ENCODE measurements around the gene TRAPPC3.
"Not testable (repeated sequence)": the region's sequence is repeated elsewhere in the genome, so short reads cannot be mapped to it uniquely, and the experiment has no call there.

TRAPPC3 gene

DNA sequence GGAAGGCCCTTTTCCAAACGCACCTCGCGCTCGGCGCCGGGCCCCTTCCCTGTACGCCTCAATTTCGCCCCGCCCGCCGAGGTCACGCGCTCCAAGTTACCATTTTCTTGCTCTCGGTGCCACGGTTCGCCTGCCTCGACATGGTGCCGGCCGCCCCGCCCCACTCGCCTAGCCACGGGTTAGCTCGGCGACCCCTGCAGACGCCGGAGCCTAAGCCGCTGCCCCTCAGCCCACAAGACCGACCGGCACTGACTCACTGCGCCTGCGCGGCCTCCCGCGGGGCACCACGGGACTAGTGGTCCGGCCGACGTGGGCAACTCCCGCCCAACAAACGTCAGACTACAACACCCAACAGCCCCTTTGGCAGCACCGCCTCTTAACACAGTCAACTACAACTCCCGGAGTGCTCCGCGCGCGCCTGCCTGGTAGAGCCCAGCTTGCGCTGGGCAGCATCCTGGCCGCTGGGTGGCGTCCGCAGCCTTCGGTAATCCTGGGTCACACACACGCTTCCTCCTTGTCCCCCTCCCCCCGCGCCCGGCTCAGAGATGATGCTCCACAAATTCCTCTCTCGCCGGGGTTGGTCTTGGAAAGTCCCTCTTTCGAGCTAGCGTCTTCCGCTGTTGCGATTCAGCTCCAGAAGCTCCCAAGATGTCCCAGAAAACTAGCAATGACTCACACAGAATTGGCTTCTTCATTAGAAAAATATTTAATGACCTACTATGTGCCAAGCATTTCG, at the start of gene TRAPPC3:
TSS of gene TRAPPC3 (minus strand) at position 250 of the 736 bp plus-strand sequence. CDS start at position 142, 108 bp downstream.
- DNase-seq (ENCODE audit: low read depth in 2 of 2, low spot score in 1 of 2): peak; percentile 96 to 100

DNA sequence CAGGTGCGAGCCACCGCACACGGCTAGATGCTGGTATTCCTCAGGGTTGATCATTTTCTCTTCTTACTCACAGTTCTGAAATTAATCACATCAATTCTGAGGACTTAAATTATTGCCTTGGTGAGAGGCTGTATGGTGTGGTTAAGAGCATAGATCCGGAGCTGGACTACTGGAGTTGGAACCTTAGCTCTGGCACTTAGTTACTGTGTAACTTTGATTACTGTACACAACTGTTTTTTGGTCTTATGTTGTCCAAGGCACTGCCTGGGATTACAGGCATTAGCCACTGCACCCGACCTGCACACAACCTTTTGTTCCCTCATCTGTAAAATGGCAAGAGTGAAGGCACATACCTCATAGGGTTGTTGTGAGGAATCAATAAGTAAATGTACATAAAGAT, 49.4 kb upstream of the TRAPPC3 start:
- no peak for DNase-seq (ENCODE audit: low read depth in 2 of 2, low spot score in 1 of 2)

DNA sequence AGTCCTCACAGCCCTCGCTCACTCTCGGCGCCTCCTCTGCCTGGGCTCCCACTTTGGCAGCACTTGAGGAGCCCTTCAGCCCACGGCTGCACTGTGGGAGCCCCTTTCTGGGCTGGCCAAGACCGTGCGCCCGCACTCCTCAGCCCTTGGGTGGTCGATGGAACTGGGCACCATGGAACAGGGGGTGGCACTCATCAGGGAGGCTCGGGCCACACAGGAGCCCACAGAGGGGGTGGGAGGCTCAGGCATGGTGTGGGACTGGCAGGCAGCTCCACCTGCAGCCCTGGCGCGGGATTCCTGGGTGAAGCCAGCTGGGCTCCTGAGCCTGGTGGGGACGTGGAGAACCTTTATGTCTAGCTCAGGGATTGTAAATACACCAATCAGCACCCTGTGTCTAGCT, 47.5 kb upstream of the TRAPPC3 start:
- not testable (repeated sequence) for DNase-seq (ENCODE audit: low read depth in 2 of 2, low spot score in 1 of 2)

DNA sequence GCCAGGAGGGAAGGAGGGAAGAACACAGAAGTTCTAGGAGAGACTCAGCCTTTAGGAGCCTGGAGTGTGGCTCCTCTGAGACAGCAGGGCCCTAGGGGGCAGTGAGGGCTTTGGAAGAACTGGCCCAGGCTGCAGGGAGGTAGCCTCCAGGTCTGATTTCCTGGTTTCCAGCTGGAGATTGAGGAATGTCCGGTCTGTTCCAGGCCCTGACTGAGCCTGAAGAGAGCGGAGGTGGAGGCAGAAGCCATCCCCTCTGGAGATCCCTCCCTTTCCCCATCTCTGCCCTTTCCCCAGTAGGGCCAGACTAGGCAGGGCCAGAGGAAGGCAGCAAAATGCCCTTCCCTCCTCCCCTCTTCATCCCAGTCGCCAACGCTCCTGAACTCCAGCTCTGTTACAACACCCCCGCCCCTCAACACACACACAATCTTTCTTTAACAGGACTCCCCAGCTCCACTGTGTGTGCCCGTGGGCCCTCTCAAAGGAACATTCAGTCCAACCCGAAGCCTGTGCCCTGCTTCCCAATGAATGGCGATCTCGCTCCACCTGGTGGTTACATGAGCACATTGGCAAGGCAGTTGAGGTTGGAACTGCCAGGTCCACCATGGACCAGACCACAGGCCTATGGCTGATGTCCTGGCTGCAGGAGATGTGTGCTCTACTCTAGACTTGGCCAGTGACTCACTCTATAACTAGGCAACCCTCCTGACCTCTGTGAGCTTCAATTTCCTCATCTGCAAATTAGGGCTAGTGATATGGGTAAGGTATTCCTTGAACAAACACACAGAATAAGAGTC, 38.7 kb upstream of the TRAPPC3 start:
- DNase-seq (ENCODE audit: low read depth in 2 of 2, low spot score in 1 of 2): peak; percentile 53 to 57

DNA sequence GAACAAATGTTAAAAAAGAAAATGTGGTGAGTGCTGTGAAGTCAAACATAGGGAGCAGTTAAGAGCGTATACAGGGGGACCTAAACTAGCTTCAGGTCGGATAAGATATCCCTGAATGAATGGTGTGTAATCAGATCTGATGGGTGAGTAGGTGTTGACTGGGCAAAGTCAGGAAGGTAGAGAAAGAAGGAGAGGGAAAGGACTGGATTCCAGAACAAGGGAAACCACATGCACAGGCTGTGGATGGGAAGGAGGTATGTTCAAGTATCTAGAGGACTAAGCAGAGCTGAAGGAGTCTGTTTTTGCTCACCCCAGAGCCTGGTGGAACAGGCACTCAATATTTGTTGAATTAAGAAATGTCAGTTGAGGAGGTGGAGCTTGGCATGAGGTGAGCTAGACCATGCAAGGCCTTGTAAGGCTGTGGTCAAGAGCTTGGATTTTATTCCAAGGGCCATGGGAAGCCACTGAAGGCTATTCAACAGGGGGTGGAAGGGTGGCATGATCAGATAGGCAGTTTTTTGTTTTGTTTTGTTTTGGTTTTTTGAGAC, 34.1 kb upstream of the TRAPPC3 start:
- DNase-seq (ENCODE audit: low read depth in 2 of 2, low spot score in 1 of 2): no peak

DNA sequence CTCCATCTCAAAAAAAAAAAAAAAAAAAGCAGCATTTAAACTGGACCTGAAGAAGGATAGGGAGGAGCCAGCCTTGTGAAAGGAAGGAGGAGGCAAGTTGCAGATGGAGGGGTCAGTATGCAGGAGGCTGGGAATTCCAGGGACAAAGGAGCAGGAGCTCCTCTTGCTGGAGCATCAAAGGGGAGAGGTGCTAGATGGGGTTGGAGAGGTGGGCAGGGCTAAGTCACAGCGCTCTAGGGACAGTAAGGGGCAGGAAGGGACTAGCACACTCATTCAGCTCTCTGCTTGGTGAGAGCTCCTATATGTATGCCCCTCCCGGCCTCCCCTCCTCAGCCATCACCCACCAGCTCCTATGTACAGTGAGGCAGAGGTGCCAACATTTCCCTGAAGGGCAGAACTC, 33.4 kb upstream of the TRAPPC3 start:
- DNase-seq (ENCODE audit: low read depth in 2 of 2, low spot score in 1 of 2): no peak

DNA sequence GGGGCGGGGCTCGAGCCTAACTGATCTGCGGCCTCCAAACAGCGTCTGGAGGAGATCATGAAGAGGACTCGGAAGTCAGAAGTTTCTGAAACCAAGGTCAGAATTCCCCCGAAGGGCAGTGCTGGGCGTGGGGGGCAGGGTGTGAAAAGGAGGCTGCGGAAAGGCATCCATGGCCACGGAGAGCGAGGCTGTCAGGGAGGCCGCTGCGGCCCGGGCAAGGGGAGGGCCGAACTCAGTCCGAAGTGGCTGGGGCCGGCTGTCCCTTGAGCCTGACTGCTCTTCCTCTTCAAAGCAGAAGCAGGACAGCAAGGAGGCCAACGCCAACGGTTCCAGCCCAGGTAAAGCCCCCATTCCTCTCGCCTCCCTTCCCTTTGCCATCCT, 29.9 kb upstream of the TRAPPC3 start:
- no peak for DNase-seq (ENCODE audit: low read depth in 2 of 2, low spot score in 1 of 2)

DNA sequence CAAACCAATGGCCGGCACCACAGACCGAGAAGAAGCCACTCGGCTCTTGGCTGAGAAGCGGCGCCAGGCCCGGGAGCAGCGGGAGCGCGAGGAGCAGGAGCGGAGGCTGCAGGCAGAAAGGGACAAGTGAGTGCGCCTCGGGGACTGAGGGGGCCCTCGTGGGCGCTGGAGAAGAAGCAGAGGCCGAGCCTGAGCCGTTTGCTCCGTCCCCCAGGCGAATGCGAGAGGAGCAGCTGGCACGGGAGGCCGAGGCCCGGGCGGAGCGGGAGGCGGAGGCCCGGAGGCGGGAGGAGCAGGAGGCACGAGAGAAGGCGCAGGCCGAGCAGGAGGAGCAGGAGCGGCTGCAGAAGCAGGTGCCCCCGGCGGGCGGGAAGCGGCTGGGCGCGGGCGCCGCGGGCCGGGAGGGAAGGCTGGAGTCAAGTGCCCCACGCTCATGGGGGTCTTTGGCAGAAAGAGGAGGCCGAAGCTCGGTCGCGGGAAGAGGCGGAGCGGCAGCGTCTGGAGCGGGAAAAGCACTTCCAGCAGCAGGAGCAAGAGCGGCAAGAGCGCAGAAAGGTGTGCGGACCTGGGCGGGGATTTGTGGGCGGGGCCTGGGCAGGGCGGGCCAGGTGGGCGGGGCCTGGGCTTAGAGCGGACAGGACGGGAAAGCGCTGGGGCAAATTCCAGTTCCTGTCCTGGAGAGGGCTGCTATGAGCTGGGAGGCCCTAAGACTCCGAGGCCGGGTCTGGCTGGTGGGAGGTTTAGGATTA, 29.4 kb upstream of the TRAPPC3 start:
- no peak for DNase-seq (ENCODE audit: low read depth in 2 of 2, low spot score in 1 of 2)

DNA sequence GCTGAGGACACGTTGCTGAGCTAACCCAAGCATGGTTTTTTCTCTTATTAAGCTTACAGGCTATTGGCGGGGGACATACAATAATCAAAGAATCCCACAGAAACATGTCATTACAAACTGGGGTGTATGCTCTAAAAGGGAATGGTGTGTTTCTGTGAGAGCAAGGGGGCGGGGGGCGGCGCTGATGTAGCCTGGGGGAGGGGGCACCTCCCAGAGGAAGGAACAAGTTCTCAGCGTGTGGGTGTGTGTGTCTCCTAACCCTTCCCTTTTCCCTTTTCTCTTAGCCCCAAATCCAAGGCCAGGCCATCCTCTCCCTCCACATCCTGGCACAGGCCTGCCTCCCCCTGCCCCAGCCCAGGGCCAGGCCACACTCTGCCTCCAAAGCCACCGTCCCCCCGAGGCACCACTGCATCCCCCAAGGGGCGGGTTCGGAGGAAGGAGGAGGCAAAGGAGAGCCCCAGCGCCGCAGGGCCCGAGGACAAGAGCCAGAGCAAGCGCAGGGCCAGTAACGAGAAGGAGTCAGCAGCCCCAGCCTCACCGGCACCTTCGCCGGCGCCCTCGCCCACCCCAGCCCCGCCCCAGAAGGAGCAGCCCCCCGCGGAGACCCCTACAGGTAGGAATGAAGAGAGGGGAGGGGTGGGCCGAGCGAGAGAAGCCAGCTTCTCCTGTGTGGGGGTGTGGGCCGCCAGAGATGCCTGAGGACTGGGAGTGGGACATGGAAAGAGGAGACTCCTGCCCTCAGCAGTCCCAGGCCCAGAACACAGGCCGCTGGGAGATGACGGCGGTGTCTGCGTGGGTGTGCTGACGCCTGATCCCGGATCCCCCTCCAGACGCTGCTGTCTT, 28.5 kb upstream of the TRAPPC3 start:
- no peak for DNase-seq (ENCODE audit: low read depth in 2 of 2, low spot score in 1 of 2)

DNA sequence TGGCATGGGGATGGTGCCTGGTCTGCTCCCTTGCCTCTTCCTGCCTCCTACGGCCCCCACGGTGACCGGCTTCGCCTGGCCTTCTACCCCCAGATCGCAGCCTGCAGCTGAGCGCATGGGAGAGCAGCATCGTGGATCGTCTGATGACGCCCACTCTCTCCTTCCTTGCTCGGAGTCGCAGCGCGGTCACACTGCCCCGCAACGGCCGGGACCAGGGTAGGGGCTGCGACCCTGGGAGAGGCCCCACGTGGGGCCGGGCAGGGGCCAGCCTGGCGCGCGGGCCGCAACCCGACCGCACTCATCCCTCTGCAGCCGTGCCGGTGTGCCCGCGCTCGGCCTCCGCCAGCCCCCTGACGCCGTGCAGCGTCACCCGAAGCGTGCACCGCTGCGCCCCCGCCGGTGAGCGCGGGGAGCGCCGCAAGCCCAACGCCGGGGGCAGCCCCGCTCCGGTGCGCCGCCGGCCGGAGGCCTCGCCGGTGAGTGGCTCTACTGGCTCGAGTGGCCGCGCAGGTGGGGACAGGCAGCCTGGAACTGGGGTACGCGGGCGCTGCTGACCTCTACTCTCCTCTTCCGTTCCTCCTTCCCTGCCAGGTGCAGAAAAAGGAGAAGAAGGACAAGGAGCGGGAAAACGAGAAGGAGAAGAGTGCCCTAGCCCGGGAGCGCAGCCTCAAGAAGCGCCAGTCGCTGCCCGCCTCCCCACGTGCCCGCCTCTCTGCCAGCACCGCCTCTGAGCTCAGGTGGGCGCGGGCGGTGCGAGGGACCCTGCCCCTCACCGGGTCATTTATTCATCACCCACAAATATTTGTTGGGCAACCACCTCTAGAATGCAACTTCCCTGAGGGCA, 27.0 kb upstream of the TRAPPC3 start:
- DNase-seq (ENCODE audit: low read depth in 2 of 2, low spot score in 1 of 2): no peak

DNA sequence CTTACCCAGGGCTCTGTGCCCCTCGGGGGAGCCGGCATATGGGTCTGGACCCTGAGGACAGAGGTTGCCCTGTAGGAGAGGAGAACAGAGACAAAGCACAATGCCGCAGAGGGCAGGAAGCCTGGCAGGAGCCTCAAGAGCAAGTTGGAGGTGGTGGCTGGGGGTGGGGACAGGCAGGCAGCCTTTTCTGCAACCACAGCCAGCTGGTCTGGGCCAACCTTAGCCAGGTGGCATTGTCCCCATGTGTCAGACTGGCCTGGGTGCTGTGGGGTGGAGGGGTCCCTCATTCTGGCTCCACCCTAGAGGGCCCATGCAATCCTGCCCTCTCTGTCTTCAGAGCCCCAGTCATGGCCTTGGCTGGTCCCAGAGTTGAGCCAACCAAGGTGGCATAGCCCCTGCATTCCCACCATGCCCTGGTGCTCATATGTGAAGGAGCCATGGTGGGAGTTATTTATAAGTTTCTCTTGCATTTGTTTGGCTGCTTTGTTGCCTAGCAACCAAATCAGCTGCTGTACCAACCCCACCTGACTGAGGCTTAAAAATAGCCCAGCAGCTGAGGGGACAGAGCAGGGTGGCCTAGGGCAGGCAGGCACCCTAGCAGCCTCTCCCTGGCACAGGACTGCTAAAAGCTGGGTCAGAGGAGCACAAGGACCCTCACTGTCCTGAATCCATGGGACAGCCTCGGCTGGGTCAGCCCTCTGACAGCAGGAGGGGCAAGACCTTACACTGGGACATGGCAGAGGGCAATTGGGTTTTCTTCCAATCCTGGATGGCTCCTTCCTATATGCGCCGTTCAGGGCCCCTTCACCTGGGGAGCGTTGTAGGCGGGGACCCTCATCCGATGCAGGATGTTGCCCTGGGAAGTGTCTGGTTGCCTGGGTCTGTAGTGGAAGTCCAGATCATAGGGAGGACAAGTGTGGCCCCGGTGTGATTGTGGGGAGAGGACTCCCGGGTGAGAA, 26.1 kb upstream of the TRAPPC3 start:
- DNase-seq (ENCODE audit: low read depth in 2 of 2, low spot score in 1 of 2): no peak

DNA sequence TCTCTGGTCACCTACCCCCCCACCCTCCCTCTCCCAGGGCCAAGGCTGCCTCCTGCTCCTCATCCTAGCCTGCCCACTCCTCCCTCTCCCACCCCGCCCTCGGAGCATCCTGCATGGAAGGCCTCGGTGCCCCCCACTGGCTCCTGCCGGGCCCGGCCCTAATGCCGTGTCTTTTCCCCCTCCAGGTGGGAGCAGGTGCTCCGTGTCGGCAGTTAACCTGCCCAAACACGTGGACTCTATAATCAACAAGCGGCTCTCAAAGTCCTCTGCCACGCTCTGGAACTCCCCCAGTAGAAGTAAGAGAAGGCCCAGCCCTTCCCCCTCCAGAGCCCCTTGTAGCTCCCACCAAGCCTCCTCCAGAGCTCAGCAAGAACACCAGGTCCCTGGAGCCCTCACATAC, 25.4 kb upstream of the TRAPPC3 start:
- DNase-seq (ENCODE audit: low read depth in 2 of 2, low spot score in 1 of 2): no peak

DNA sequence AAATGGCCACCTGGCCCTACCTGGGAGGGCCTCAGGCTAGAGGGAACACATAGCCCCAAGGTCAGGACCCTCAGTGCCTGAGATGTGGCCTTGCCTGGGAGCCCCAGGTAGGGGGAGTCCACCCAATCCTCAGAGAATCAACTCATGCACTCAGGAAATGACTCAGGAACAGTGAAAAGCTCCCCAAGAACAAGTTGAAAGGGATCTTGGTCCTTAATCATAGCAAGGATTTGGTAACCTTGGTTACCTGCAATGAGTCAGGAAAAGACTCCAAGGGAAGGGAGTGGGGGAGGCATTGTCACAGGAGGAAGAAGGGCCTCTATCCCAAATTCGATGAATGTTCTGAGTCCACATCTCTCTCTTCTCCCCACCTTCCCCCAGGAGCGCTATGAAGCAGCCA, 23.7 kb upstream of the TRAPPC3 start:
- DNase-seq (ENCODE audit: low read depth in 2 of 2, low spot score in 1 of 2): no peak

DNA sequence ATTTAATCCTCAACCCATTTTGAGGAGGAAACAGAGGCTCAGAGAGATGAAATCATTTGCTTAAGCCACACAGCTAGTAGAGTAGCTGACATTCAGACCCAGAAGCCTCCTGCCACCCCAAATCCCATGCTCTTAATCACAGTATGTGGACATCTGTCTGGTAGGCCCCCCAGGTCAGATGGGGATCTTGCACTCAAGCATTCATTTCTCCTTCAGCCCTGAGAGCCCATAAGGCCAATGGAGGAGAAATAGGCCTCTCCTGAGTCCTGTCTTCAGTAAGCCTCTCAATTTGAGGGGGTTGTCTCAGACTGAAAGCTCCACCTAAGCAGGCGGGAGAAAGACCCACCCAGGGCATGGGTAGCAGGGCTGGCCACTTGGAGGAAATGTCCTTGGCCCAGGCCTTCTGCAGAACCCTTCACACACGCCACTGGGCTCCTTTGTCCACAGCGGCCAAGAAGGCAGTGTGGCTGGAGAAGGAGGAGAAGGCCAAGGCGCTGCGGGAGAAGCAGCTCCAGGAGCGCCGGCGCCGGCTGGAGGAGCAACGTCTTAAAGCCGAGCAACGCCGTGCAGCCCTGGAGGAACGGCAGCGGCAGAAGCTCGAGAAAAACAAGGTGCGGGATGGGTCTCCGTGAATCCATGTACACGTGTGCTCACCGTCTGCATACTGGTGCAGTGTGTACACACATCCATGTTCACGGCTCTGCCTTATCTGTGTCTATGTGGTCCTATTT, 22.9 kb upstream of the TRAPPC3 start:
- DNase-seq (ENCODE audit: low read depth in 2 of 2, low spot score in 1 of 2): no peak

DNA sequence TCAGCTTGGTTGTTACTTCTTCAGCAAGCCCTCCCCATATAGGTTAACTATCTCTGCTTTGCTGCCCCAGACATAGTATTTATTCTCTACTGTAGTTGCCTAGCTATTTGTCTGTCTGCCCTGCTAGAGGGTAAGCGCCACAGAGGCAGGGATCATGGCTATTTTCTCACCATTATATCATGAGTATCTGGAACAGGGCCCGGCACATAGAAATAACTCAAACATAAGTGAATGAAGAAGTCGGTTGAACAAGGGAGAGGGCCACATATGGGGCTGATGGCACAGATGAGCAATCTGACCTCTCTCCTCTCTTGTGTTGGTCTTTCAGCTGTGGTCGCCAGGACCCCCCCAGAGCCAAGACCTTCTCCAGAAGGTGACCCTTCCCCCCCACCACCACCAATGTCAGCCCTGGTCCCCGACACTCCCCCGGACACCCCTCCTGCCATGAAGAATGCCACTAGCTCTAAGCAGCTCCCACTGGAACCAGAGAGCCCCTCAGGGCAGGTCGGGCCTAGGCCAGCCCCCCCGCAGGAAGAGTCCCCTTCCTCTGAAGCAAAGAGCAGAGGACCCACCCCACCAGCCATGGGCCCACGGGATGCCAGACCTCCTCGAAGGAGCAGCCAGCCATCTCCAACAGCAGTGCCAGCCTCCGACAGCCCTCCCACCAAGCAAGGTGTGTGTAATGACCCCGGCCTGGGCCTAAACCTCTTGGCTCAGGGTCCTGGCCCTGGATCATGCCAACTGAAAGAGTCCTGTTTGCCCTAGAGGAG, 21.5 kb upstream of the TRAPPC3 start:
- DNase-seq (ENCODE audit: low read depth in 2 of 2, low spot score in 1 of 2): no peak

DNA sequence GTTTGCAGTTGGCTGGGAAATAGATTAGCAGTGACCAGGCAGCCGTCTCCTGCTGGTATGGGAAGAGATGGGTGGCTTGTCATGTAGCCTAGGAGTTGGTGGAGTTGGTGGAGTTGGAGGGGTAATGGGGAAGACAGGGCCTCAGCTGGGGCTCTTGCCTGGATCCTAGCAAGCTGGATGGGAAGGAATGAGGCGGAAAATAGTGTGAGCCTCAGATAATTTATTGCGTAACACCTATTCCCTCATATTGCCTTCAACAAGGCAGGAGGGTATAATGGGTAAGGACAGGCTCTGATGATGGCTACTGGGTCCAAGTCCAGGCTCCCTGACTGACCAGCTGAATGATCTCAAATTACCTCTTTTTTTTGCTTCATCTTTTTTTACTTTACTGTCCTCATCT, 19.2 kb upstream of the TRAPPC3 start:
- no peak for DNase-seq (ENCODE audit: low read depth in 2 of 2, low spot score in 1 of 2)

Measured in stimulated activated CD8-positive, alpha-beta memory T cell treated with anti-CD3 and anti-CD28 coated beads, Interleukin-4, amount 100 ng/mL, for 4 hours (primary cell).